Loucy (cell line): Measurements from ENCODE around the gene DHRS2.

Source experiments
- H2AFZ ChIP-seq: fragments of 200-600 bp; sonication (generic); 2 replicates; pipeline ENCODE4 v1.6.0; 2016; ENCODE audit warnings: antibody characterized with exemption, mild to moderate bottlenecking, low read length, moderate library complexity
- H3F3A ChIP-seq: fragments of 200-600 bp; 2 replicates; pipeline ENCODE4 v1.6.0; 2016; ENCODE audit warnings: antibody characterized with exemption, low read depth, mild to moderate bottlenecking
- H3K27me3 ChIP-seq: fragments of 200-600 bp; sonication (generic); 2 replicates; pipeline ENCODE4 v1.6.1; 2014; ENCODE audit warnings: low read length, mild to moderate bottlenecking; ENCODE audit not compliant: insufficient read depth, poor library complexity, severe bottlenecking
- H3K36me3 ChIP-seq: fragments of 200-600 bp; sonication (generic); 2 replicates; pipeline ENCODE4 v1.6.1; 2016; ENCODE audit warnings: low read length; ENCODE audit not compliant: insufficient read depth
- H3K4me1 ChIP-seq: fragments of 200-600 bp; sonication (generic); 2 replicates; pipeline ENCODE4 v1.5.1; 2014; ENCODE audit warnings: low read length, mild to moderate bottlenecking; ENCODE audit not compliant: insufficient read depth, poor library complexity, severe bottlenecking
- H3K4me2 ChIP-seq: fragments of 200-600 bp; sonication (generic); 2 replicates; pipeline ENCODE4 v1.6.0; 2014; ENCODE audit warnings: antibody characterized with exemption, low read length, low read depth, mild to moderate bottlenecking; ENCODE audit not compliant: poor library complexity, severe bottlenecking
- H3K4me3 ChIP-seq: fragments of 200-600 bp; sonication (generic); 2 replicates; pipeline ENCODE4 v1.5.1; 2014; ENCODE audit warnings: low read length, mild to moderate bottlenecking, mixed read lengths; ENCODE audit not compliant: poor library complexity, severe bottlenecking
- H3K79me2 ChIP-seq: fragments of 200-600 bp; sonication (generic); 2 replicates; pipeline ENCODE4 v1.6.1; 2014; ENCODE audit warnings: low read length; ENCODE audit not compliant: insufficient read depth
- H3K9ac ChIP-seq: fragments of 200-600 bp; sonication (generic); 2 replicates; pipeline ENCODE4 v1.6.0; 2014; ENCODE audit warnings: mild to moderate bottlenecking, low read depth, low read length, moderate library complexity; ENCODE audit not compliant: poor library complexity, severe bottlenecking
- H3K9me2 ChIP-seq: fragments of 200-600 bp; sonication (generic); replicated peaks from 2 replicates; pipeline ENCODE4 v1.6.1; 2016; ENCODE audit warnings: low read depth, low read length, mixed read lengths
- H3K9me3 ChIP-seq: fragments of 200-600 bp; sonication (generic); 2 replicates; pipeline ENCODE4 v1.6.1; 2014; ENCODE audit warnings: mild to moderate bottlenecking, antibody characterized with exemption, low read length, low read depth; ENCODE audit not compliant: insufficient read depth
- H4K20me1 ChIP-seq: fragments of 200-600 bp; sonication (generic); 2 replicates; pipeline ENCODE4 v1.6.0; 2014; ENCODE audit warnings: antibody characterized with exemption, low read length, mild to moderate bottlenecking; ENCODE audit not compliant: insufficient read depth, poor library complexity, severe bottlenecking
- CTCF ChIP-seq: fragments of 200-600 bp; sonication (generic); conservative IDR thresholded peaks from 2 replicates; pipeline ENCODE4 v1.5.1; 2014; ENCODE audit warnings: mild to moderate bottlenecking, antibody characterized with exemption, low read length
- EZH2phosphoT487 ChIP-seq: fragments of 200-600 bp; IDR thresholded peaks from 2 replicates; pipeline ENCODE4 v1.6.1; 2018; ENCODE audit warnings: antibody characterized with exemption, mild to moderate bottlenecking, moderate library complexity, borderline replicate concordance

The DHRS2 gene

GRCh38 chr14:23638414-23639047 lies 2.4 kb downstream of the DHRS2 start:
- H3K9ac ChIP-seq: no peak overlapping the region
- H2AFZ ChIP-seq: no peak overlapping the region
- H3K4me2 ChIP-seq: no peak overlapping the region
- no peak for TF ChIP-seq EZH2phosphoT487
- no peak for TF ChIP-seq CTCF
- H3K9me3 ChIP-seq: no peaks in the 10 kb centered on the region
- H3K4me1 ChIP-seq: no peaks in the 10 kb centered on the region
- no peak overlapping the region for H3K4me3 ChIP-seq
- H3K36me3 ChIP-seq: no peaks in the 10 kb centered on the region
- H3F3A ChIP-seq: no peaks in the 10 kb centered on the region
- H3K9me2 ChIP-seq: no peaks in the 10 kb centered on the region
- no peaks in the 10 kb centered on the region for H4K20me1 ChIP-seq
- H3K79me2 ChIP-seq: no peaks in the 10 kb centered on the region
- no peaks in the 10 kb centered on the region for H3K27me3 ChIP-seq

DNA sequence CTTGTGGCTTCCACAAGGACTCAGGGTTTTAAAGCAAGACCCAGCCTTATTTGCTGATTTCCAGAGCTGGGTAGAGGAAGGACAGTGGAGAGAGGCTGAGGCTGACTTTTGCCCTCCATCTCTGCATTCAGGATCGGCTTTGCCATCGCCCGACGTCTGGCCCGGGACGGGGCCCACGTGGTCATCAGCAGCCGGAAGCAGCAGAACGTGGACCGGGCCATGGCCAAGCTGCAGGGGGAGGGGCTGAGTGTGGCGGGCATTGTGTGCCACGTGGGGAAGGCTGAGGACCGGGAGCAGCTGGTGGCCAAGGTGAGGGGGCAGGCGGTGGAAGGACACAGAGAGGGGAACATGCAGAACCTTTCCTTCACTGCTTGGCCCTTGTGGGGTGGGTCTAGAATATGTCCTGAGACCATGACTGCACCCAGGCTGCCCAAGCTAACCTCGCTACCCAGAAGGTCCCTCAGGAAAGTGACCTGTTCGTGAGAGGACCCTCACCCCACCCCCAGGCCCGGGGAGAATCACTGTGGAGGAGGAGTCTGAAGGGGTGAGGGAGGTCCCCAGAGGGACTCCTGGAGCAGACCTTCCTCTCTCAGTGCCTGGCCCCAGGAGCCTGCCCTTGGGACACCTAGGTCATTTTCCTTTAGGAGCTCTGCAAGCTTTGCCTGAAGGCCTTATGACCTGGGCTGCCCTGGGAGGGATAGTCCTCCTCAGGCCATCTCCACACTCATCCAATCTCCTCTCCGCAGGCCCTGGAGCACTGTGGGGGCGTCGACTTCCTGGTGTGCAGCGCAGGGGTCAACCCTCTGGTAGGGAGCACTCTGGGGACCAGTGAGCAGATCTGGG lies 3.1 kb downstream of the DHRS2 start:
- Histone ChIP-seq H3K27me3 (no peaks in the 10 kb centered on the region), H3K9ac (no peak overlapping the region), H3K9me3 (no peaks in the 10 kb centered on the region), H4K20me1 (no peaks in the 10 kb centered on the region), H2AFZ (no peak overlapping the region), H3K4me2 (no peak overlapping the region), H3F3A (no peaks in the 10 kb centered on the region), H3K4me3 (no peak overlapping the region), H3K79me2 (no peaks in the 10 kb centered on the region), H3K4me1 (no peaks in the 10 kb centered on the region), H3K36me3 (no peaks in the 10 kb centered on the region), H3K9me2 (no peaks in the 10 kb centered on the region)
- TF ChIP-seq CTCF (no peak), EZH2phosphoT487 (no peak)

GRCh38 chr14:23639891-23640523 lies 3.8 kb downstream of the DHRS2 start:
- no peak overlapping the region for H2AFZ ChIP-seq
- no peaks in the 10 kb centered on the region for H3K9me3 ChIP-seq
- no peaks in the 10 kb centered on the region for H3K9me2 ChIP-seq
- no peak overlapping the region for H3K4me3 ChIP-seq
- H3F3A ChIP-seq: no peaks in the 10 kb centered on the region
- no peaks in the 10 kb centered on the region for H3K79me2 ChIP-seq
- no peaks in the 10 kb centered on the region for H3K27me3 ChIP-seq
- H3K36me3 ChIP-seq: no peaks in the 10 kb centered on the region
- TF ChIP-seq EZH2phosphoT487 (no peak), CTCF (no peak)
- no peak overlapping the region for H3K9ac ChIP-seq
- H4K20me1 ChIP-seq: no peaks in the 10 kb centered on the region
- H3K4me1 ChIP-seq: no peaks in the 10 kb centered on the region
- H3K4me2 ChIP-seq: no peak overlapping the region
